Spinal cord (tissue), 10 donors: ENCODE results near the gene CLEC2D. TPM values are rescaled to one million over a fixed set of nuclear protein-coding genes. Genes with fewer than 3 reads are reported as not detected.
"Not testable (repeated sequence)": the region's sequence is repeated elsewhere in the genome, so short reads cannot be mapped to it uniquely, and the experiment has no call there.

Source experiments
- DNase-seq, 6 donors: peaks; one replicate each; pipeline versions ENCODE4 v3.0.0 to v3.0.0-alpha.2; 2013 to 2015; ENCODE audit warnings: low spot score in 6 of 6, low read depth in 4 of 6
- H3K27ac ChIP-seq: one replicate; pipeline ENCODE4 v1.5.1; 2013; ENCODE audit warnings: low read depth, low read length, control low read depth
- H3K27me3 ChIP-seq: one replicate; pipeline ENCODE4 v1.6.1; 2013; ENCODE audit warnings: low read length; ENCODE audit not compliant: control insufficient read depth, insufficient read depth
- H3K36me3 ChIP-seq: one replicate; pipeline ENCODE4 v1.6.1; 2013; ENCODE audit warnings: low read length; ENCODE audit not compliant: control insufficient read depth, insufficient read depth
- H3K4me1 ChIP-seq: one replicate; pipeline ENCODE4 v1.6.1; 2013; ENCODE audit warnings: low read length; ENCODE audit not compliant: control insufficient read depth, insufficient read depth
- H3K4me3 ChIP-seq: one replicate; pipeline ENCODE4 v1.5.1; 2013; ENCODE audit warnings: low read depth, low read length, control low read depth
- H3K9me3 ChIP-seq: one replicate; pipeline ENCODE4 v1.6.1; 2013; ENCODE audit warnings: low read length; ENCODE audit not compliant: control insufficient read depth, insufficient read depth
- WGBS: methylation state at CpG from one replicate; pipeline ENCODE4 v1.1.5; 2013; ENCODE audit warnings: missing lambda C conversion rate; ENCODE audit not compliant: insufficient coverage; 5-methylcytosine and 5-hydroxymethylcytosine counted together
- polyA plus RNA-seq, 2 donors: library from polyadenylated mRNA; unstranded; fragments of 120-200 nt; gene quantifications; one replicate each; pipeline ENCODE4 v1.2.1, GENCODE V29; 2013; ENCODE audit not compliant: insufficient read length in 2 of 2
- total RNA-seq, 2 donors: library from RNA; depleted of rRNA in 1 of 2; stranded (reverse); fragments of 120-200 nt in 1 of 2; fragments of >200 nt in 1 of 2; gene quantifications; one replicate each; pipeline versions ENCODE4 v1.2.3 to v1.2.4, GENCODE V29; 2013 to 2014
- donor health status: healthy.

CLEC2D gene
- total and polyA plus RNA-seq, 4 donors: 9.6 to 17.5 (median 11.1) TPM

GRCh38 chr12:9650151-9650576 is 19.3 kb upstream of the CLEC2D start:
- no peaks in the 10 kb centered on the region for H3K9me3 ChIP-seq
- no peak overlapping the region for H3K4me3 ChIP-seq
- no peaks in the 10 kb centered on the region for H3K27me3 ChIP-seq
- 83% methylated on average over 2 of the region's 4 CpGs for WGBS
- no peak for DNase-seq
- H3K36me3 ChIP-seq: no peaks in the 10 kb centered on the region
- H3K27ac ChIP-seq: no peak overlapping the region
- peaks cover 10% of the 10 kb centered on the region for H3K4me1 ChIP-seq

GRCh38 chr12:9651265-9651729 is 18.2 kb upstream of the CLEC2D start:
- Histone ChIP-seq H3K4me3 (no peak overlapping the region), H3K36me3 (no peaks in the 10 kb centered on the region), H3K27me3 (no peaks in the 10 kb centered on the region), H3K9me3 (no peaks in the 10 kb centered on the region), H3K27ac (no peak overlapping the region), H3K4me1 (peaks cover 10% of the 10 kb centered on the region)
- WGBS: no CpG with 5 or more reads among the region's 3 CpGs
- peak in 1 of 6 donors; percentile 4 for DNase-seq

- no peaks in the 10 kb centered on the region for H3K9me3 ChIP-seq
- WGBS: 100% methylated on average over 1 of the region's 1 CpG
Observed at GRCh38 chr12:9660046-9660445, 9.5 kb upstream of the CLEC2D start.

GRCh38 chr12:9661720-9662119 is 7.8 kb upstream of the CLEC2D start:
- no CpG with 5 or more reads among the region's 2 CpGs for WGBS
- Histone ChIP-seq H3K4me3 (no peak overlapping the region), H3K4me1 (no peaks in the 10 kb centered on the region), H3K27me3 (no peaks in the 10 kb centered on the region), H3K36me3 (peaks cover 12% of the 10 kb centered on the region), H3K27ac (no peak overlapping the region), H3K9me3 (no peaks in the 10 kb centered on the region)
- DNase-seq: no peak

More at GRCh38 chr12:9660046-9660445, 9.5 kb upstream of the CLEC2D start:
- H3K27ac ChIP-seq: no peak overlapping the region
- no peak for DNase-seq
- H3K36me3 ChIP-seq: peaks cover 12% of the 10 kb centered on the region
- H3K4me3 ChIP-seq: no peak overlapping the region
- H3K4me1 ChIP-seq: no peaks in the 10 kb centered on the region
- no peaks in the 10 kb centered on the region for H3K27me3 ChIP-seq

GRCh38 chr12:9662488-9662887 is 7.0 kb upstream of the CLEC2D start:
- no peaks in the 10 kb centered on the region for H3K4me1 ChIP-seq
- H3K27ac ChIP-seq: no peak overlapping the region
- no peak for DNase-seq
- H3K36me3 ChIP-seq: peaks cover 12% of the 10 kb centered on the region
- H3K4me3 ChIP-seq: no peak overlapping the region
- H3K9me3 ChIP-seq: no peaks in the 10 kb centered on the region
- no peaks in the 10 kb centered on the region for H3K27me3 ChIP-seq

GRCh38 chr12:9667403-9668160 is 1.9 kb upstream of the CLEC2D start:
- no CpG with 5 or more reads among the region's 2 CpGs for WGBS
- peaks cover 2% of the 10 kb centered on the region for H3K9me3 ChIP-seq
- H3K27me3 ChIP-seq: no peaks in the 10 kb centered on the region
- DNase-seq: no peak
- no peaks in the 10 kb centered on the region for H3K36me3 ChIP-seq
- H3K4me1 ChIP-seq: no peaks in the 10 kb centered on the region
- H3K27ac ChIP-seq: no peak overlapping the region
- no peak overlapping the region for H3K4me3 ChIP-seq

- Histone ChIP-seq H3K4me1 (peaks cover 2% of the 10 kb centered on the region), H3K9me3 (peaks cover 2% of the 10 kb centered on the region), H3K4me3 (no peak overlapping the region), H3K36me3 (no peaks in the 10 kb centered on the region), H3K27me3 (no peaks in the 10 kb centered on the region), H3K27ac (no peak overlapping the region)
- DNase-seq: no peak
- 25% methylated on average over 1 of the region's 4 CpGs for WGBS
Observed at GRCh38 chr12:9668161-9669018, 1.1 kb upstream of the CLEC2D start.

GRCh38 chr12:9669019-9669326 is 540 bp upstream of the CLEC2D start:
- Histone ChIP-seq H3K4me1 (peaks cover 8% of the 10 kb centered on the region), H3K27ac (no peak overlapping the region), H3K9me3 (peaks cover 2% of the 10 kb centered on the region), H3K36me3 (no peaks in the 10 kb centered on the region), H3K27me3 (no peaks in the 10 kb centered on the region), H3K4me3 (no peak overlapping the region)
- DNase-seq: no peak
- 80% methylated on average over 1 of the region's 2 CpGs for WGBS

GRCh38 chr12:9672340-9672739 is 2.8 kb downstream of the CLEC2D start:
- H3K4me3 ChIP-seq, H3K27ac ChIP-seq, H3K27me3 ChIP-seq, DNase-seq, H3K36me3 ChIP-seq, H3K9me3 ChIP-seq: not testable (repeated sequence)
- H3K4me1 ChIP-seq: peaks cover 11% of the 10 kb centered on the region
- WGBS: no CpG with 5 or more reads among the region's 2 CpGs
